SK-N-SH (cell line): ENCODE measurements around the gene TCF7L2. TPM values are rescaled to one million over a fixed set of nuclear protein-coding genes. Genes with fewer than 3 reads are reported as not detected.

Experiments used
- CTCF ChIA-PET: fragments of 300-600, 350-600 bp; formaldehyde crosslinking; extraction: SDS; loops from one replicate; lab custom pipeline; 2021; lab: Yijun Ruan, JAX
- POLR2A ChIA-PET: fragments of 350-600 bp; sonication (Branson Sonifier 250); formaldehyde crosslinking; extraction: SDS; loops from one replicate; lab custom pipeline; 2020; ENCODE audit warnings: antibody characterized with exemption, inconsistent platforms; lab: Yijun Ruan, JAX
- DNase-seq: peaks from one replicate; pipeline ENCODE4 v3.0.0; 2012
- H2AFZ ChIP-seq: fragments of 200-600 bp; sonication (generic); 2 replicates; pipeline ENCODE4 v1.8.1; 2016; ENCODE audit warnings: antibody characterized with exemption, mild to moderate bottlenecking, low read depth
- H3F3A ChIP-seq: fragments of 200-600 bp; sonication (generic); replicated peaks from 2 replicates; pipeline ENCODE3; 2016; ENCODE audit warnings: antibody characterized with exemption, mild to moderate bottlenecking; ENCODE audit not compliant: insufficient read depth
- H3K27ac ChIP-seq, 2 experiments: fragments of 200-500 bp in 1 of 2; fragments of 200-600 bp in 1 of 2; sonication (Bioruptor generic) in 1 of 2; sonication (generic), shearing (Covaris generic) in 1 of 2; 2 replicates each; pipeline versions ENCODE4 v1.5.1 to v1.6.1; 2014 to 2016; ENCODE audit warnings: low read depth in 2 of 2, inconsistent platforms in 1 of 2, low read length in 1 of 2, mild to moderate bottlenecking in 1 of 2, mixed read lengths in 1 of 2
- H3K27me3 ChIP-seq: fragments of 200-600 bp; sonication (generic), shearing (Covaris generic); 2 replicates; pipeline ENCODE4 v1.6.1; 2016; ENCODE audit warnings: mixed run types; ENCODE audit not compliant: insufficient read depth
- H3K36me3 ChIP-seq, 2 experiments: fragments of 200-500 bp in 1 of 2; fragments of 200-600 bp in 1 of 2; sonication (Bioruptor generic) in 1 of 2; sonication (generic) in 1 of 2; replicated peaks in 1 of 2; 2 replicates each; pipeline versions ENCODE3 to v1.5.1; 2014 to 2016; ENCODE audit warnings: low read length in 1 of 2, mild to moderate bottlenecking in 1 of 2; ENCODE audit not compliant: insufficient read depth in 2 of 2, control insufficient read depth in 1 of 2
- H3K4me1 ChIP-seq, 2 experiments: fragments of 200-500 bp in 1 of 2; fragments of 200-600 bp in 1 of 2; sonication (Bioruptor generic) in 1 of 2; sonication (generic), shearing (Covaris generic) in 1 of 2; 2 replicates each; pipeline versions ENCODE4 v1.5.1 to v1.6.1; 2014 to 2016; ENCODE audit warnings: low read depth in 1 of 2, low read length in 1 of 2, mixed run types in 1 of 2; ENCODE audit not compliant: insufficient read depth in 2 of 2, control insufficient read depth in 1 of 2
- H3K4me2 ChIP-seq: fragments of 200-600 bp; sonication (generic), shearing (Covaris generic); 2 replicates; pipeline ENCODE4 v1.6.1; 2017; ENCODE audit warnings: mixed run types
- H3K4me3 ChIP-seq, 2 experiments: fragments of 200-500 bp in 1 of 2; fragments of 200-600 bp in 1 of 2; sonication (Bioruptor generic) in 1 of 2; sonication (generic), shearing (Covaris generic) in 1 of 2; 2 replicates each; pipeline versions ENCODE4 v1.5.1 to v1.8.1; 2014 to 2016; ENCODE audit warnings: low read depth in 2 of 2, inconsistent platforms in 1 of 2, low read length in 1 of 2, mild to moderate bottlenecking in 1 of 2, mixed read lengths in 1 of 2, moderate library complexity in 1 of 2
- H3K79me2 ChIP-seq: fragments of 200-600 bp; sonication (generic); 2 replicates; pipeline ENCODE4 v1.8.1; 2017; ENCODE audit warnings: mild to moderate bottlenecking; ENCODE audit not compliant: insufficient read depth
- H3K9ac ChIP-seq: fragments of 200-600 bp; sonication (generic); 2 replicates; pipeline ENCODE4 v1.6.1; 2017; ENCODE audit warnings: mixed run types
- H3K9me2 ChIP-seq: fragments of 200-600 bp; sonication (generic); 2 replicates; pipeline ENCODE4 v1.6.1; 2017; ENCODE audit warnings: mixed run types
- H3K9me3 ChIP-seq: fragments of 200-600 bp; sonication (generic); 2 replicates; pipeline ENCODE4 v1.6.1; 2017; ENCODE audit warnings: mixed run types, mild to moderate bottlenecking, moderate library complexity
- H4K20me1 ChIP-seq: fragments of 200-600 bp; sonication (generic); 2 replicates; pipeline ENCODE4 v1.6.1; 2017; ENCODE audit warnings: mild to moderate bottlenecking, mixed run types; ENCODE audit not compliant: insufficient read depth
- CHD2 ChIP-seq: fragments of 150-350 bp; IDR thresholded peaks from 2 replicates; pipeline ENCODE4 v1.6.1; 2018; ENCODE audit warnings: low read length; ENCODE audit not compliant: partially characterized antibody
- ELF1 ChIP-seq: IDR thresholded peaks from 2 replicates; pipeline ENCODE4 v1.4.0; 2012
- EZH2phosphoT487 ChIP-seq: fragments of 200-600 bp; sonication (generic); IDR thresholded peaks from 2 replicates; pipeline ENCODE4 v1.6.1; 2017; ENCODE audit warnings: low read depth, mixed run types, mild to moderate bottlenecking, antibody characterized with exemption, moderate library complexity, borderline replicate concordance
- GABPA ChIP-seq: IDR thresholded peaks from 2 replicates; pipeline ENCODE4 v1.4.0; 2012; ENCODE audit warnings: low read depth, mild to moderate bottlenecking
- GATA2 ChIP-seq: sonication (generic); formaldehyde crosslinking; IDR thresholded peaks from 2 replicates; pipeline ENCODE4 v1.5.0; 2020; ENCODE audit warnings: mild to moderate bottlenecking, missing genetic modification reagents
- IRF3 ChIP-seq: fragments of 150-350 bp; IDR thresholded peaks from 2 replicates; pipeline ENCODE4 v1.6.1; 2016; ENCODE audit warnings: mild to moderate bottlenecking, low read depth, low read length
- PBX3 ChIP-seq: IDR thresholded peaks from 2 replicates; pipeline ENCODE4; 2012
- POLR2AphosphoS5 ChIP-seq: IDR thresholded peaks from 2 replicates; pipeline ENCODE4 v1.6.1; 2012; ENCODE audit warnings: low read depth, low read length
- RAD21 ChIP-seq: IDR thresholded peaks from 2 replicates; pipeline ENCODE4 v1.6.1; 2012; ENCODE audit warnings: mild to moderate bottlenecking, low read length
- REST ChIP-seq: IDR thresholded peaks from 2 replicates; pipeline ENCODE4 v1.6.1; 2012; ENCODE audit warnings: mild to moderate bottlenecking, low read depth, low read length, moderate library complexity
- RFX5 ChIP-seq: IDR thresholded peaks from 2 replicates; pipeline ENCODE4 v1.6.1; 2012; ENCODE audit warnings: mild to moderate bottlenecking, improper control_type of control experiment, low read length
- SIN3A ChIP-seq: IDR thresholded peaks from 2 replicates; pipeline ENCODE4 v1.6.1; 2012; ENCODE audit warnings: low read depth, mild to moderate bottlenecking, low read length, moderate library complexity, borderline replicate concordance
- SMC3 ChIP-seq: IDR thresholded peaks from 2 replicates; pipeline ENCODE4 v1.6.1; 2012; ENCODE audit warnings: low read depth, low read length, improper control_type of control experiment
- TAF1 ChIP-seq: IDR thresholded peaks from 2 replicates; pipeline ENCODE4 v1.6.1; 2012; ENCODE audit warnings: low read depth, mild to moderate bottlenecking, low read length, moderate library complexity, borderline replicate concordance
- USF1 ChIP-seq: IDR thresholded peaks from 2 replicates; pipeline ENCODE4 v1.4.0; 2012; ENCODE audit warnings: low read depth, borderline replicate concordance
- ZBTB33 ChIP-seq: IDR thresholded peaks from 2 replicates; pipeline ENCODE4 v1.4.0; 2012; ENCODE audit warnings: low read depth, borderline replicate concordance
- WGBS: methylation state at CpG from one replicate; pipeline ENCODE4 v1.1.6; 2017; ENCODE audit warnings: low lambda C conversion rate; 5-methylcytosine and 5-hydroxymethylcytosine counted together
- polyA plus RNA-seq, 3 experiments: library from polyadenylated mRNA; depleted of rRNA; stranded (reverse); fragments of >200 nt; gene quantifications; 2 replicates each; pipeline ENCODE4 v1.2.3, GENCODE V29; 2012

The TCF7L2 gene
- polyA plus RNA-seq, 1 of the 3 experiments (the other 2 are of a cell fraction): 10.2 TPM

- peaks cover 14 to 39% of the 10 kb centered on the region in 2 experiments for H3K4me1 ChIP-seq
- no peak overlapping the region for H3K9ac ChIP-seq
- TF ChIP-seq IRF3: no peak
- no peak for TF ChIP-seq REST
- TF ChIP-seq GATA2 (CRISPR knock-in tag): no peak
- TF ChIP-seq USF1: no peak
- no peak for TF ChIP-seq SIN3A
- TF ChIP-seq PBX3: no peak
- no peak for TF ChIP-seq SMC3
- no peak for TF ChIP-seq CHD2
- no peak for TF ChIP-seq ZBTB33
- TF ChIP-seq GABPA: no peak
- no peak for TF ChIP-seq POLR2AphosphoS5
- TF ChIP-seq RAD21: no peak
- TF ChIP-seq RFX5: no peak
- no peak for TF ChIP-seq TAF1
- no peak for TF ChIP-seq EZH2phosphoT487
- TF ChIP-seq ELF1: no peak
- TF ChIP-seq, all 33 proteins: peak for 0
- H4K20me1 ChIP-seq: peaks cover under 1% of the 10 kb centered on the region; the same call in 1 of the 2 replicates
- 95% methylated on average over 6 of the region's 6 CpGs for WGBS
- H3K9me2 ChIP-seq: no peaks in the 10 kb centered on the region
- peak overlapping the region in 1 of 2 experiments; percentile 81; a peak in 2 of 4 replicates for H3K27ac ChIP-seq
- peaks cover 86% of the 10 kb centered on the region for H3K79me2 ChIP-seq
- H3K36me3 ChIP-seq: peaks cover 0 to 12% of the 10 kb centered on the region in 2 experiments
- ChIA-PET POLR2A (no interaction called here), CTCF (interaction anchor here (2.6 kb wide), 1 partner anchor 421 kb away, joined by 6 read pairs; no protein-coding TSS in a partner anchor)
- no peak overlapping the region for H2AFZ ChIP-seq
- no peak overlapping the region for H3K4me3 ChIP-seq
- no peaks in the 10 kb centered on the region for H3K9me3 ChIP-seq
- no peak for DNase-seq
- peak overlapping the region; percentile 57; the same call in 1 of the 2 replicates for H3K4me2 ChIP-seq
- peaks cover 32% of the 10 kb centered on the region for H3F3A ChIP-seq
- H3K27me3 ChIP-seq: no peaks in the 10 kb centered on the region
Observed at GRCh38 chr10:112964482-112964881, 14.4 kb downstream of the TCF7L2 start.
